Hepatic stellate cell (primary cell): ENCODE measurements around the gene MINDY3.
"Not testable (repeated sequence)": the region's sequence is repeated elsewhere in the genome, so short reads cannot be mapped to it uniquely, and the experiment has no call there.

Experiments
- DNase-seq: peaks from one replicate; pipeline ENCODE4 v3.0.0; 2011; ENCODE audit warnings: low spot score

MINDY3 gene

GRCh38 chr10:15856328-15857015, 3.8 kb downstream of the MINDY3 start:
- no peak for DNase-seq

- no peak for DNase-seq
Observed at GRCh38 chr10:15853800-15854199, 6.5 kb downstream of the MINDY3 start.

GRCh38 chr10:15852111-15852557, 8.2 kb downstream of the MINDY3 start:
- no peak for DNase-seq

GRCh38 chr10:15850337-15850978, 9.8 kb downstream of the MINDY3 start:
- not testable (repeated sequence) for DNase-seq

- no peak for DNase-seq
Observed at GRCh38 chr10:15849316-15849715, 11.0 kb downstream of the MINDY3 start.

GRCh38 chr10:15847481-15847880, 12.8 kb downstream of the MINDY3 start:
- DNase-seq = no peak

- no peak for DNase-seq
Observed at GRCh38 chr10:15844517-15844916, 15.8 kb downstream of the MINDY3 start.

GRCh38 chr10:15843695-15844094, 16.6 kb downstream of the MINDY3 start:
- no peak for DNase-seq

GRCh38 chr10:15842556-15843169, 17.6 kb downstream of the MINDY3 start:
- no peak for DNase-seq

GRCh38 chr10:15841696-15842095, 18.6 kb downstream of the MINDY3 start:
- DNase-seq = no peak

- DNase-seq = no peak
Observed at GRCh38 chr10:15836807-15837206, 23.5 kb downstream of the MINDY3 start.

GRCh38 chr10:15829495-15829894, 30.8 kb downstream of the MINDY3 start:
- no peak for DNase-seq

GRCh38 chr10:15824498-15824897, 35.8 kb downstream of the MINDY3 start:
- no peak for DNase-seq

- no peak for DNase-seq
Observed at GRCh38 chr10:15822131-15822530, 38.2 kb downstream of the MINDY3 start.

GRCh38 chr10:15821046-15821683, 39.1 kb downstream of the MINDY3 start:
- DNase-seq = no peak

GRCh38 chr10:15817409-15818046, 42.8 kb downstream of the MINDY3 start:
- no peak for DNase-seq

- no peak for DNase-seq
Observed at GRCh38 chr10:15815242-15815885, 44.9 kb downstream of the MINDY3 start.

GRCh38 chr10:15814565-15814964, 45.7 kb downstream of the MINDY3 start:
- DNase-seq = no peak

GRCh38 chr10:15813415-15813814, 46.9 kb downstream of the MINDY3 start:
- no peak for DNase-seq

GRCh38 chr10:15809450-15809849, 50.9 kb downstream of the MINDY3 start:
- DNase-seq = no peak

GRCh38 chr10:15808204-15808797, 52.0 kb downstream of the MINDY3 start:
- no peak for DNase-seq
